Adipose tissue (tissue), 3 donors: ENCODE results near the gene DLL4. TPM values are rescaled to one million over a fixed set of nuclear protein-coding genes. Genes with fewer than 3 reads are reported as not detected.

ENCODE experiments used
- H3K27ac ChIP-seq: one replicate; pipeline ENCODE4 v1.5.1; 2013; ENCODE audit warnings: low read depth, low read length
- WGBS, 3 donors: extraction: QIAGEN DNeasy Blood & Tissue Kit; methylation state at CpG; one replicate each; pipeline ENCODE4 v1.1.7; 2013; 5-methylcytosine and 5-hydroxymethylcytosine counted together
- polyA plus RNA-seq, 3 donors: library from polyadenylated mRNA; stranded (reverse); fragments of 200-250 nt; gene quantifications; one replicate each; pipeline ENCODE4 v1.2.3, GENCODE V29; 2013
- donor health status: healthy with polysubstance abuse.
- donor health status: Bipolar disorder and iron deficiency.
- donor health status: healthy.

The DLL4 gene
- polyA plus RNA-seq = 10 to 100 TPM in 1 of 3 donors, 1 to 10 TPM in 2; 3.4 to 14.5 (median 7.2) TPM

DNA sequence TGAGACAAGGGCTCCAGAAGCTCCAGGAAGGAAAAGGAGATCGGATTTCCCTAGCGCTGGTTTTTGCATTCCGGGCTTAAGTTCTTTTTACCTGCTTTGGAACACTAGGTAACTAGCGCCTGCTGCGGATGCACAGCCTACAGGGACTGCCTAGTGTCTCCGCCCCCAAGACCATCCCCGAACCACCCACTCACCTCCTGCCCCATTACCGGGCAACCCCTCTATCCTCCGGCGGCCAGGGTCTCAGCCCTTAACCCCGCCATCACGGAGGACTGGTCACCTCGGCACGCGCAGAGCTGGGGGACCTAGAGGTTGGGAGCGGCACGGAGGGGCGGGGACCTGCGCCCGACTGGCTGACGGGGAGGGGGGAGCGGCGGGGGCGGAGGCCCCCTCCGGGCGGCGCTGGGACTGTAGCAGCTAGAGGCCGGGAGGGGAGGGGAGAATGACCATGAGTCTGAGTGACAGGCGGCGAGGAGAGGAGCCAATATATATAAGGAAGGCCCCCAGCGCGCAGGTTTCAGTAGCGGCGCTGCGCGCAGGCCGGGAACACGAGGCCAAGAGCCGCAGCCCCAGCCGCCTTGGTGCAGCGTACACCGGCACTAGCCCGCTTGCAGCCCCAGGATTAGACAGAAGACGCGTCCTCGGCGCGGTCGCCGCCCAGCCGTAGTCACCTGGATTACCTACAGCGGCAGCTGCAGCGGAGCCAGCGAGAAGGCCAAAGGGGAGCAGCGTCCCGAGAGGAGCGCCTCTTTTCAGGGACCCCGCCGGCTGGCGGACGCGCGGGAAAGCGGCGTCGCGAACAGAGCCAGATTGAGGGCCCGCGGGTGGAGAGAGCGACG lies at the start of gene DLL4:
DLL4 (plus strand) TSS at position 520 of the 839 bp plus-strand sequence. CDS start 329 bp downstream, outside the sequence.
- WGBS, 3 donors = 0 to 1% (median 1%) methylated on average over 52 to 71 of the region's 71 CpGs
- H3K27ac ChIP-seq = no peak within 1 kb of the TSS

DNA sequence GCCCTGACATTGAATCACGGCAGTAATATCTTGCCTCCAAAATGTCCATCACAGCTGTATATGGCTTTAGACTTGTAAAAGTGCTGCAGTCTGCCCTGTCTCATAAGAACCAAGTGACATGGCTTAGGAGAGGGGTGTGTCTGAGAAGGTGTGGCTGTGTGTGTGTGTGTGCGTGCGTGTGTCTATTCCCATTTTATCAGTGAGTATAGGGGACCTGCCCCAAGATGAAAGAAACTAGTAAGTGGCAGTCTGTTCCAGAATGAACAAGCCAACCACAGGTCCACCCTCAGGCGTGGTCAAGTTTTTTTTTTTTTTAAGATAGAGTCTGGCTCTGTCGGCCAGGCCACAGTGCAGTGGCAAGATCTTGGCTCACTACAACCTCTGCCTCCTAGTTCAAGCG lies 49.5 kb upstream of the DLL4 start:
- 77 to 90% (median 88%) methylated on average over 6 of the region's 6 CpGs for WGBS, 3 donors
- no peak overlapping the region for H3K27ac ChIP-seq

DNA sequence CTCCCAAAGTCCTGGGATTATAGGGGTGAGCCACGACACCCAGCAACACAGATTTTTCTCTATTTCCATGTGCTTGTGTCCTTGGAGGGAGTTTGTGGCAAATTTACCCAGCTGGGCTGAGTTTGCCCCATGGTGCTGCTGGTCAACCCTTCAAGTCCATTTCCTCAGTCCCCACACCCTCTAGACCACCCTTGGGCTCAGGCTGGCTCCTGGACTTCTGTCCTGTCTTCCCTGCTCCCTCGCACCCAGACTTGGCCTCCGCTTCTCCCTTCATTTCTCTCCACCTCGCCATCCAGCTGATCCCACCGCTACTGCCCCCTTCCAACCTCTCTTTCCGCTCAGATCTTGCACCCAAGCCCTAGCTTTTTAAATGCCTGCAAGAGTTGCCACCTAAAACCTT lies 47.8 kb upstream of the DLL4 start:
- no peak overlapping the region for H3K27ac ChIP-seq
- WGBS, 3 donors = 96 to 99% (median 96%) methylated on average over 6 of the region's 6 CpGs

DNA sequence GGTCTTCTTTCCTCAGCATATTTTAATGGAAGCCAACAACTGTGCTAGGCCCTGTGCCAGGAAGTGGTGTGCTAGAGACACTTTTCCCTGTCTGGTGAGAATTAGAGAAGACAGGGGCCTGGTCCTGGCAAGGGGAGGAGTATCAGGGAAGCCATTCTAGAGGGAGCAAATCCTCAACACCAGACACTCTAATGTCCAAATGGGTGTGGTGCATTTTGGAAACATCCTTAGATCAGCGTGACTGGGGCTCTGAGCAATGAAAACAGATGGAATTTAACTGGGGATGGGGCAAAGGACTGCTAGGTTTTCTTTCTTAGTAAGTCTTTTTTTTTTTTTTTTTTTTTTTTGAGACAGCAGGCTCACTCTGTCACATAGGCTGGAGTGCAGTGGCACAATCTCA lies 42.6 kb upstream of the DLL4 start:
- WGBS, 3 donors = 73 to 91% (median 74%) methylated on average over 1 of the region's 1 CpG
- H3K27ac ChIP-seq = no peak overlapping the region

DNA sequence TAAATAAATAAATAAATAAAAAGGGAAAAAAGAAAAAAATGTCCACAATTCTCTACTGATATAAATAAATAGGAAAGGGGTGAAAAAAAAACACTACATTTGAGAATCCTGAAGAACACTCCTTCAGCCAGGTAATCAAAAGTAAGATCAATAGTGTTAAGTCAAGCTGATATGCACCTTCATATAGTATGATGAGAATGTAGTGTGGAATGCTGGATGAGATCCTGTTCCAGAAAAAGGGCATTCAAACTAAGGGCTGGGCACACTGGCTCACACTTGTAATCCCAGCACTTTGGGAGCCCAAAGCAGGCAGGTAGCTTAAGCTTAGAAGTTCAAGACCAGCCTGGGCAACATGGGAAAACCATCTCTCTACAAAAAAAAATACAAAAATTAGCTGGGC lies 40.0 kb upstream of the DLL4 start:
- H3K27ac ChIP-seq = no peak overlapping the region

DNA sequence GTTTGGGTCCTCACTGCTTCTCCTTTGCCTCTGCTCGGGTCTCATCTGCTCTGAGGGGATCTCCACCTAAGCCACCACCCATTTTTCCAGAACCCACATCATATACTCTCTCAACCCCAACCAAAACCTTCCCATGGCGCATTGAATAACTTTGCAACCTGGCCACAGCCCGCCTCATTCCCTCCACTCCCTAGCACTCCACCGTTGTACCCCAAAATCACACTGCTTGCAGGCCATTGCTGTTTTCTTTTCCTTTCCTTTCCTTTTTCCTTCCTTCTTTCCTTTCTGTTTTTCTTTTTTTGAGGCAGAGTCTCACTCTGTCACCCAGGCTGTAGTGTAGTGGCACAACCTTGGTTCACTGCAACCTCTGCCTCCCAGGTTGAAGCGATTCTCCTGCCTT lies 38.0 kb upstream of the DLL4 start:
- WGBS, 3 donors = 78 to 88% (median 85%) methylated on average over 5 of the region's 5 CpGs

DNA sequence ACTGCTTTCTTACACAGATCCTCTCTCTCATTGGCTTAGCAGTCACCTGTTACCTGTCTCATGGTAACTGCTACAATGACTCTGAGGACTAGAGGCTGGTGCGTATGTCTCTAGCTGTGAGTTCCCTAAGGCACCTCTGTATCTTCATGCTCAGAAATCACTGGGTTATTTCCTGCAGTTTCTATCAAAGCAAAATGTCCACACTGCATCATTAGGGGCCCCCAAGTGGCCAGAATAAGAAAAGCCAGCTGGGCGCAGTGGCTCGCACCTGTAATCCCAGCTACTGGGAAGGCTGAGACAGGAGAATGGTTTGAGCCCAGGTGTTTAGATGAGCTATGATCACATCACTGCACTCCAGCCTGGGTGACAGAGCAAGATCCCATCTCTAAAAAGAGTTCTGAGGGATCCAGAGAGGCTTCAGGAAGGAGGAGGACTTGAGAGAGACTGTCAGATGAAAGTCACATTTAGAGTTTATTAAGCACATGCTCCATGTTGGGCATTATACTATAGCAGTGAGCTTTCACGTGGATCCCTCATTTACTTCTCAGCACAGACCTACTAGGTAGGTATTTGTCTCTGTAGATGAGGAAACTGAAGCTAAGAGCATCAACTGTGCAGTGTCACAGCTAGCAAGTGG lies 37.2 kb upstream of the DLL4 start:
- WGBS, 3 donors = 7 to 13% (median 9%) methylated on average over 4 of the region's 4 CpGs
- H3K27ac ChIP-seq = no peak overlapping the region

More for the DNA sequence above, 38.0 kb upstream of the DLL4 start:
- no peak overlapping the region for H3K27ac ChIP-seq

DNA sequence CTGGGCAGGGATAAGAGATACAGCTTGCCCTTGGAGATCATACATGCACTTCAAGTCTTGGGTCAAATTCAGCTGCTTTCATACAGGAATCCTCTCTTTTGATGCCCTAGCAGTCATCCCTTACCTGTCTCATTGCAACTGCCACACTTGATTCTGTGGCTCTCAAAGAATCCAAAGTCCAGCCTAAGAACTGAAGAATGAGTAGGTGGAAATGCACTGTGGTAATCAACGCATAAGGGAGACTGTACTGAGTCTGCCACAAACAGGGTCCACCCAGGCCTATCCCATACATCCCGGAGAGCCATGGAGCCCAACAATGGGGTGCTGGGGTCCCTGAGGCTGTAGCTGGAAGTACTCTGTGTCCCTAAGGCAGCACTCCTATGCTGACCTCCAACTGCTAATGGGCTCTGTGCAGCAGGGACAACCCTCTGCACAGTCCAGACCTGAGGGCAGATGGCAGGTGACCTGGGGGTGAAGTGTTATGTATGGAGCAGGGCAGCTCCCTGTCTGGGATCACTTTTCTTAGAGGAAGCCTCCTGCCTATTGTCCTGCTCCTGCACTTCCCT lies 36.6 kb upstream of the DLL4 start:
- 60 to 90% (median 82%) methylated on average over 2 of the region's 2 CpGs for WGBS, 3 donors
- no peak overlapping the region for H3K27ac ChIP-seq

DNA sequence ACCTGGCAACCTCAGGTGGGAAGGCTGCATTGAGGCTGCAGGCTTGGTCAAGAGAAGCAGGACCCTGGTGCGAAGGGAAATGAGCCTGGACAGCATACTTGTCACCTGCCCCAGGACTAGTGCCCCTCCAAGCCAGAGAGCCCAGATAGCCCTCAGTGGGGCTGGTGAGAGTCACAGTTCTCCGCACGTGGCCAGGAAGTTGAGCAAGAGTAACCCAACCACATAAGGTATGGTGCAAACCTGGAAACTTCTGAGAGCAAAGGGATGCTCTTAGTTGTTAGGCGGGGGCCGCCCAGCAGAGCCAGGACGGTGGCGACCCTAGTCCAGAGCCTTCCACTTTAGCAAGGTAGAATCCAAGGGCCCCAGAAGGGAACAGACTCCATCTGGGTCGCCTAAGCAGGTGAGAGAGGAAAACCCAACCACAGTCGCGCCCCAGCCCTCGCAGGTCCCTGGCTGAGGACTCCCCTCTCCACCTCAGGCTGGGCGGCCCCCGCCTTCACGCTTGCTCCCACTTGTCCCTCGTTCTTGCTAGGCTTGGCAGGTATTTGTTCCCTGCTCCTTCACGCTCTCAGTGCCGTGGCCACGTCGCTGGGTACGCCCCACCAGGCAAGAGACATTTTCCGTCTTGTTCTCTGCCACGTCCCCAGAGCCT lies 36.0 kb upstream of the DLL4 start:
- no peak overlapping the region for H3K27ac ChIP-seq
- WGBS, 3 donors = 72 to 81% (median 79%) methylated on average over 22 of the region's 22 CpGs

DNA sequence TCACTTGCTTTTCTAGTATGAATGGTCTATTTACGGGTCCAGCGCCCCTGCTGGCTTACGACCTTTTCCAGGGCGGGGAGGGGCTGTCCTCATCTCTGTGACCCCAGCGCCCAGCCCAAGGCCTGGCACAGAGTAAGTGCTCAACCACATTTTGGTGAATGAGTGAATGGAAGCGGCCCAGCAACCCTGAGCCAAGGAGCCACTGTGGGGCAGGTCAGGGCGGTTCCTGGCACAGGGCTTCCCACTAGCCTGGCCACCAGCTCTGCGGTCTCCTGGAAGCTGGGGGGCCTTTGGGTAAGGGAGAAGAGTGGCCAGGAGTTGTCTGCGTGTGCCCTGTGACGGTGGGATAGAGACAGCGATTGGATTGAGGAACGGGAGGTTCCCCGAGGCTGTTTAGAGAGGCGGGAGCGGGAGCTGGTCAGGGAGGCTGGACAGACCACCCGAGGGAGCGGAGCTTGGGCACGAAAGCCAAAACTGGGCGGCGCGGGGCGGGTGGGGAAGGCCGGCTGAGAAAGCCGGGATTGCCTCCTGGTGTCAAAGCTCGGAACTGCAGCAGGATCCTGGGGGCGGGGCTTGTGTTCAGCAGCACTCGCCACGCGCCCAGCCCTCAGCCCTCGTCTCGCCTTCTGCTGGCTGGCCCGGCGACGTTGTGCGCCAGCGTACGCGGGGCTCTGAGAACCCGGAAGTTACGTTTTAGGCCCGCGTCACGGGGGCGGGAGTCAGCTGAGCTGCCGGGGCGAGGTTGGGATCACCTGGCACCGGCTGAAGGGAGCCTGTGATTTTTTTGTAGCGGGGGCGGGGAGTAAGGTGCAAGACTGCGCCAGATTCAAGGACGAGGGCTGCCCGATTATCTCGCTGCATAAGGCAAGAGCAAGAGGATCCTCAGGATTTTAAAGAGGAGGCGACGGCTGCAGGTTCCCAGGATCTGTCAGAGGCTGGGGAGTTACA lies 35.1 kb upstream of the DLL4 start, which contains the start of gene VPS18:
VPS18 (plus strand) TSS at position 718 of the 948 bp plus-strand sequence. CDS start 319 bp downstream, outside the sequence.
- 3 to 4% (median 4%) methylated on average over 55 of the region's 55 CpGs for WGBS, 3 donors
- peak within 1 kb of the TSS; percentile 35 for H3K27ac ChIP-seq

DNA sequence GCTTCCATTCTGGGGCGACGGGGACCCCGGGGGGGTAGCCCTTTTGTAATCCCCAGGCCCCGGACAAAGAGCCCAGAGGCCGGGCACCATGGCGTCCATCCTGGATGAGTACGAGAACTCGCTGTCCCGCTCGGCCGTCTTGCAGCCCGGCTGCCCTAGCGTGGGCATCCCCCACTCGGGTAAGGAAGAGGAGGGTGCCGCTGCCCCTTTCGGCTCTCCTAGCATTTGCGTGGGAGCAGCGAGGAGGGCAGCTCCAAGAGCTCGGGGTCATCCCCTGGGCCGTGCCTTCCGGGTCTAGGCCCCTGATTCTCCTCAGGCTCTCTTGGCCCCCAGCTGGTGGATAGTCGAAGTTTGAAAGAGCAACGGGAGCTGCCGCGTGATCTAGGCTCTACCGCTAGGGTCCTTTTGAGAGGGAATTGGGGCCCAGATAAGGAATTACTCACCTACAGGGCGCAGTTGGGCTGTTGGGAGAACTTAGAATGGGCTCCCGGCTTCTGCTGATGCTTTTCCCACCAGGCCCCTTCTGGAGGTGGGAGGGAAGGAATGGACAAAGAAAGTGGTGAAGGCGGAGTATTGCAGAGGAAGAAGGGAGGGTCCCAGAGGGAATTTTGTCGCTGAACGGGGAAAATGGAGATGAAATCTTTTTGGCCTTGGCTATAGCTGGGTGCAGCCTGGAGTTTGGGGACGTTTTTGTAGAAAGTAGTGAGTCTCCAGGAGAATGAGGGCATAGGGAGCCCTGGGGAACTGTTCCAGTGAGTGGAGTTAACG lies 34.3 kb upstream of the DLL4 start:
- 1 to 2% (median 2%) methylated on average over 32 to 33 of the region's 33 CpGs for WGBS, 3 donors
- H3K27ac ChIP-seq = no peak overlapping the region

DNA sequence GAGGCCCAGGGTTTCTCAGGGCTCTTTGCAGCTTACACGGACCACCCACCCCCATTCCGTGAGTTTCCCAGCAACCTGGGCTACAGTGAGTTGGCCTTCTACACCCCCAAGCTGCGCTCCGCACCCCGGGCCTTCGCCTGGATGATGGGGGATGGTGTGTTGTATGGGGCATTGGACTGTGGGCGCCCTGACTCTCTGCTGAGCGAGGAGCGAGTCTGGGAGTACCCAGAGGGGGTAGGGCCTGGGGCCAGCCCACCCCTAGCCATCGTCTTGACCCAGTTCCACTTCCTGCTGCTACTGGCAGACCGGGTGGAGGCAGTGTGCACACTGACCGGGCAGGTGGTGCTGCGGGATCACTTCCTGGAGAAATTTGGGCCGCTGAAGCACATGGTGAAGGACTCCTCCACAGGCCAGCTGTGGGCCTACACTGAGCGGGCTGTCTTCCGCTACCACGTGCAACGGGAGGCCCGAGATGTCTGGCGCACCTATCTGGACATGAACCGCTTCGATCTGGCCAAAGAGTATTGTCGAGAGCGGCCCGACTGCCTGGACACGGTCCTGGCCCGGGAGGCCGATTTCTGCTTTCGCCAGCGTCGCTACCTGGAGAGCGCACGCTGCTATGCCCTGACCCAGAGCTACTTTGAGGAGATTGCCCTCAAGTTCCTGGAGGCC lies 29.5 kb upstream of the DLL4 start:
- H3K27ac ChIP-seq = no peak overlapping the region
- WGBS, 3 donors = 90 to 91% (median 91%) methylated on average over 33 of the region's 33 CpGs

DNA sequence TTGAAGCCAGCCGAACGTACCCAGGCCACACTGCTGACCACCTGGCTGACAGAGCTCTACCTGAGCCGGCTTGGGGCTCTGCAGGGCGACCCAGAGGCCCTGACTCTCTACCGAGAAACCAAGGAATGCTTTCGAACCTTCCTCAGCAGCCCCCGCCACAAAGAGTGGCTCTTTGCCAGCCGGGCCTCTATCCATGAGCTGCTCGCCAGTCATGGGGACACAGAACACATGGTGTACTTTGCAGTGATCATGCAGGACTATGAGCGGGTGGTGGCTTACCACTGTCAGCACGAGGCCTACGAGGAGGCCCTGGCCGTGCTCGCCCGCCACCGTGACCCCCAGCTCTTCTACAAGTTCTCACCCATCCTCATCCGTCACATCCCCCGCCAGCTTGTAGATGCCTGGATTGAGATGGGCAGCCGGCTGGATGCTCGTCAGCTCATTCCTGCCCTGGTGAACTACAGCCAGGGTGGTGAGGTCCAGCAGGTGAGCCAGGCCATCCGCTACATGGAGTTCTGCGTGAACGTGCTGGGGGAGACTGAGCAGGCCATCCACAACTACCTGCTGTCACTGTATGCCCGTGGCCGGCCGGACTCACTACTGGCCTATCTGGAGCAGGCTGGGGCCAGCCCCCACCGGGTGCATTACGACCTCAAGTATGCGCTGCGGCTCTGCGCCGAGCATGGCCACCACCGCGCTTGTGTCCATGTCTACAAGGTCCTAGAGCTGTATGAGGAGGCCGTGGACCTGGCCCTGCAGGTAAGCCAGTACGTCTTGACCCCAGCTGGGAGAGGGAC lies 28.7 kb upstream of the DLL4 start:
- WGBS, 3 donors = 88 to 94% (median 91%) methylated on average over 36 of the region's 36 CpGs
- H3K27ac ChIP-seq = no peak overlapping the region

DNA sequence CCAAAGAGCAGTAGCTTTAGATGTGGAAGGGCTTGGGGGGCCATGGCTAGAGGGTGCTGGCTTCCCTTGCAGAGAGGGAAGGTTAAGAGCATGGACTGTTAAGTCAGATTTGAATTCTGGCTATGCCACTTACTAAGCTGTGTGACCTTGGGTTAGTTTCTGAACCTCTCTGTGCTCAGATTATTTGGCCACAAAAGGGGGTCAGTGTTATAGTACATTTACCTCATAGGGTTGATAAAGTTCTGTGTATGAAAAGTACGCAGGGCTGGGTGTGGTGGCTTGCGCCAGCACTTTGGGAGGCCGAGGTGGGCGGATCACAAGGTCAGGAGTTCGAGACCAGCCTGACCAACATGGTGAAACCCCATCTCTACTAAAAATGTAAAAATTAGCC lies 28.1 kb upstream of the DLL4 start:
- WGBS, 3 donors = 72 to 75% (median 74%) methylated on average over 5 of the region's 5 CpGs
- no peak overlapping the region for H3K27ac ChIP-seq

DNA sequence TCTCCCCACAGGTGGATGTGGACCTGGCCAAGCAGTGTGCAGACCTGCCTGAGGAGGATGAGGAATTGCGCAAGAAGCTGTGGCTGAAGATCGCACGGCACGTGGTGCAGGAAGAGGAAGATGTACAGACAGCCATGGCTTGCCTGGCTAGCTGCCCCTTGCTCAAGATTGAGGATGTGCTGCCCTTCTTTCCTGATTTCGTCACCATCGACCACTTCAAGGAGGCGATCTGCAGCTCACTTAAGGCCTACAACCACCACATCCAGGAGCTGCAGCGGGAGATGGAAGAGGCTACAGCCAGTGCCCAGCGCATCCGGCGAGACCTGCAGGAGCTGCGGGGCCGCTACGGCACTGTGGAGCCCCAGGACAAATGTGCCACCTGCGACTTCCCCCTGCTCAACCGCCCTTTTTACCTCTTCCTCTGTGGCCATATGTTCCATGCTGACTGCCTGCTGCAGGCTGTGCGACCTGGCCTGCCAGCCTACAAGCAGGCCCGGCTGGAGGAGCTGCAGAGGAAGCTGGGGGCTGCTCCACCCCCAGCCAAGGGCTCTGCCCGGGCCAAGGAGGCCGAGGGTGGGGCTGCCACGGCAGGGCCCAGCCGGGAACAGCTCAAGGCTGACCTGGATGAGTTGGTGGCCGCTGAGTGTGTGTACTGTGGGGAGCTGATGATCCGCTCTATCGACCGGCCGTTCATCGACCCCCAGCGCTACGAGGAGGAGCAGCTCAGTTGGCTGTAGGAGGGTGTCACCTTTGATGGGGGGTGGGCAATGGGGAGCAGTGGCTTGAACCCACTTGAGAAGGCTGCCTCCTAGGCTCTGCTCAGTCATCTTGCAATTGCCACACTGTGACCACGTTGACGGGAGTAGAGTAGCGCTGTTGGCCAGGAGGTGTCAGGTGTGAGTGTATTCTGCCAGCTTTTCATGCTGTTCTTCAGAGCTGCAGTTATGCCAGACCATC lies 26.3 kb upstream of the DLL4 start:
- H3K27ac ChIP-seq = no peak overlapping the region
- WGBS, 3 donors = 54 to 76% (median 60%) methylated on average over 33 of the region's 33 CpGs
